Measurements from ENCODE around the gene OFD1.

OFD1 gene

GRCh38 chrX:13776387-13776786 lies 41.8 kb downstream of the OFD1 start:
- Histone ChIP-seq H3K36me3 (ENCODE audit: low read length) (no peaks in the 10 kb centered on the region; the same call in 1 of the 2 replicates), H3K27ac (ENCODE audit: low read depth, low read length) (no peak overlapping the region), H3K27me3 (ENCODE audit: low read length) (no peaks in the 10 kb centered on the region), H3K4me2 (ENCODE audit: low read depth, low read length, poor library complexity, severe bottlenecking) (no peak overlapping the region), H3K9me3 (ENCODE audit: insufficient read depth, low read length) (no peaks in the 10 kb centered on the region), H3K9ac (ENCODE audit: low read length) (no peak overlapping the region), H2AFZ (ENCODE audit: low read depth, low read length, severe bottlenecking) (no peak overlapping the region), H3K79me2 (ENCODE audit: insufficient read depth, low read length) (no peaks in the 10 kb centered on the region), H3F3A (ENCODE audit: insufficient read depth) (no peaks in the 10 kb centered on the region; the same call in 1 of the 2 replicates), H4K20me1 (ENCODE audit: low read depth, low read length) (no peaks in the 10 kb centered on the region), H3K4me3 (ENCODE audit: insufficient read depth, low read length, poor library complexity, severe bottlenecking) (no peak overlapping the region), H3K9me2 (replicated peaks; ENCODE audit: insufficient read depth, low read length) (no peaks in the 10 kb centered on the region)
- no peak for TF ChIP-seq EZH2phosphoT487 (conservative IDR thresholded peaks at IDR 0.05; ENCODE audit: low read length)
- TF ChIP-seq CTCF (IDR thresholded peaks at IDR 0.05; ENCODE audit: insufficient read depth, low read length, poor library complexity, severe bottlenecking) = no peak

GRCh38 chrX:13778916-13779315 lies 44.4 kb downstream of the OFD1 start:
- no peaks in the 10 kb centered on the region for H4K20me1 ChIP-seq (ENCODE audit: low read depth, low read length)
- no peaks in the 10 kb centered on the region for H3K79me2 ChIP-seq (ENCODE audit: insufficient read depth, low read length)
- H2AFZ ChIP-seq (ENCODE audit: low read depth, low read length, severe bottlenecking) = no peak overlapping the region
- no peak overlapping the region for H3K4me2 ChIP-seq (ENCODE audit: low read depth, low read length, poor library complexity, severe bottlenecking)
- no peaks in the 10 kb centered on the region for H3K36me3 ChIP-seq (ENCODE audit: low read length)
- H3K4me3 ChIP-seq (ENCODE audit: insufficient read depth, low read length, poor library complexity, severe bottlenecking) = no peak overlapping the region
- no peaks in the 10 kb centered on the region; the same call in 1 of the 2 replicates for H3F3A ChIP-seq (ENCODE audit: insufficient read depth)
- no peaks in the 10 kb centered on the region for H3K27me3 ChIP-seq (ENCODE audit: low read length)
- no peak overlapping the region for H3K9ac ChIP-seq (ENCODE audit: low read length)
- H3K27ac ChIP-seq (ENCODE audit: low read depth, low read length) = no peak overlapping the region
- TF ChIP-seq EZH2phosphoT487 (conservative IDR thresholded peaks at IDR 0.05; ENCODE audit: low read length) = no peak
- no peaks in the 10 kb centered on the region for H3K9me3 ChIP-seq (ENCODE audit: insufficient read depth, low read length)
- no peaks in the 10 kb centered on the region for H3K9me2 ChIP-seq (replicated peaks; ENCODE audit: insufficient read depth, low read length)

GRCh38 chrX:13780868-13781427 lies 46.4 kb downstream of the OFD1 start:
- H3K9me2 ChIP-seq (replicated peaks; ENCODE audit: insufficient read depth, low read length) = no peaks in the 10 kb centered on the region
- no peak for TF ChIP-seq CTCF (IDR thresholded peaks at IDR 0.05; ENCODE audit: insufficient read depth, low read length, poor library complexity, severe bottlenecking)
- TF ChIP-seq EZH2phosphoT487 (conservative IDR thresholded peaks at IDR 0.05; ENCODE audit: low read length) = no peak
- H3F3A ChIP-seq (ENCODE audit: insufficient read depth) = no peaks in the 10 kb centered on the region; the same call in 1 of the 2 replicates
- no peak overlapping the region for H3K27ac ChIP-seq (ENCODE audit: low read depth, low read length)
- no peak overlapping the region for H3K9ac ChIP-seq (ENCODE audit: low read length)
- no peaks in the 10 kb centered on the region for H3K27me3 ChIP-seq (ENCODE audit: low read length)
- no peak overlapping the region for H3K4me3 ChIP-seq (ENCODE audit: insufficient read depth, low read length, poor library complexity, severe bottlenecking)
- no peaks in the 10 kb centered on the region for H4K20me1 ChIP-seq (ENCODE audit: low read depth, low read length)
- no peaks in the 10 kb centered on the region for H3K36me3 ChIP-seq (ENCODE audit: low read length)
- H2AFZ ChIP-seq (ENCODE audit: low read depth, low read length, severe bottlenecking) = no peak overlapping the region
- H3K79me2 ChIP-seq (ENCODE audit: insufficient read depth, low read length) = no peaks in the 10 kb centered on the region
- no peak overlapping the region for H3K4me2 ChIP-seq (ENCODE audit: low read depth, low read length, poor library complexity, severe bottlenecking)
- H3K9me3 ChIP-seq (ENCODE audit: insufficient read depth, low read length) = no peaks in the 10 kb centered on the region

GRCh38 chrX:13786048-13786447 lies 51.5 kb downstream of the OFD1 start:
- H3K9me2 ChIP-seq (replicated peaks; ENCODE audit: insufficient read depth, low read length) = no peaks in the 10 kb centered on the region
- H4K20me1 ChIP-seq (ENCODE audit: low read depth, low read length) = no peaks in the 10 kb centered on the region
- H3F3A ChIP-seq (ENCODE audit: insufficient read depth) = no peaks in the 10 kb centered on the region
- no peak overlapping the region for H3K4me2 ChIP-seq (ENCODE audit: low read depth, low read length, poor library complexity, severe bottlenecking)
- H3K9ac ChIP-seq (ENCODE audit: low read length) = no peak overlapping the region
- H3K79me2 ChIP-seq (ENCODE audit: insufficient read depth, low read length) = no peaks in the 10 kb centered on the region
- TF ChIP-seq CTCF (IDR thresholded peaks at IDR 0.05; ENCODE audit: insufficient read depth, low read length, poor library complexity, severe bottlenecking) (no peak), EZH2phosphoT487 (conservative IDR thresholded peaks at IDR 0.05; ENCODE audit: low read length) (no peak)
- H3K27me3 ChIP-seq (ENCODE audit: low read length) = no peaks in the 10 kb centered on the region
- H3K36me3 ChIP-seq (ENCODE audit: low read length) = no peaks in the 10 kb centered on the region
- H3K4me3 ChIP-seq (ENCODE audit: insufficient read depth, low read length, poor library complexity, severe bottlenecking) = no peak overlapping the region
- H2AFZ ChIP-seq (ENCODE audit: low read depth, low read length, severe bottlenecking) = no peak overlapping the region
- H3K27ac ChIP-seq (ENCODE audit: low read depth, low read length) = no peak overlapping the region
- no peaks in the 10 kb centered on the region for H3K9me3 ChIP-seq (ENCODE audit: insufficient read depth, low read length)

Data from SU-DHL-6 (cell line).